ENCODE measurements around the gene CCDC172.

GRCh38 chr10:116276981-116277380 is 47.3 kb upstream of the CCDC172 start:
- TF ChIP-seq CTCF (IDR thresholded peaks at IDR 0.05) (no peak), POLR2A (IDR thresholded peaks at IDR 0.05) (no peak), EP300 (IDR thresholded peaks at IDR 0.05) (no peak)

All from tibial nerve (tissue), 4 donors.